Inferior parietal cortex (tissue), 1 donor: ENCODE results near the gene TMEM190.
"Not testable (repeated sequence)": the region's sequence is repeated elsewhere in the genome, so short reads cannot be mapped to it uniquely, and the experiment has no call there.

ENCODE experiments used
- DNase-seq: peaks from one replicate; pipeline ENCODE4 v3.0.0-alpha.2; 2016; ENCODE audit errors: extremely low spot score

TMEM190 gene

GRCh38 chr19:55390461-55390880, 13.8 kb downstream of the TMEM190 start:
- DNase-seq, result no peak

GRCh38 chr19:55391191-55391670, 14.6 kb downstream of the TMEM190 start:
- no peak for DNase-seq

- no peak for DNase-seq
Observed at GRCh38 chr19:55391702-55392615, 15.3 kb downstream of the TMEM190 start.

- no peak for DNase-seq
Observed at GRCh38 chr19:55392820-55393761, 16.5 kb downstream of the TMEM190 start.

- DNase-seq, result no peak
Observed at GRCh38 chr19:55398200-55398925, 21.7 kb downstream of the TMEM190 start.

GRCh38 chr19:55400281-55401087, 23.9 kb downstream of the TMEM190 start:
- DNase-seq, result no peak

GRCh38 chr19:55401390-55401789, 24.8 kb downstream of the TMEM190 start:
- DNase-seq, result not testable (repeated sequence)

- no peak for DNase-seq
Observed at GRCh38 chr19:55402509-55402908, 25.9 kb downstream of the TMEM190 start.

- no peak for DNase-seq
Observed at GRCh38 chr19:55405638-55406037, 29.0 kb downstream of the TMEM190 start.

GRCh38 chr19:55406091-55406825, 29.6 kb downstream of the TMEM190 start:
- no peak for DNase-seq

GRCh38 chr19:55406826-55407549, 30.4 kb downstream of the TMEM190 start:
- no peak for DNase-seq

GRCh38 chr19:55407550-55407799, 30.8 kb downstream of the TMEM190 start, which contains the start of gene UBE2S:
UBE2S (minus strand) TSS chr19:55407788; CDS start chr19:55407589, 199 bp downstream.
- not testable (repeated sequence) for DNase-seq

GRCh38 chr19:55407800-55408532, 31.3 kb downstream of the TMEM190 start:
- peak; percentile 98 for DNase-seq

- no peak for DNase-seq
Observed at GRCh38 chr19:55408533-55408872, 31.9 kb downstream of the TMEM190 start.

GRCh38 chr19:55409179-55409578, 32.6 kb downstream of the TMEM190 start:
- not testable (repeated sequence) for DNase-seq

- DNase-seq, result no peak
Observed at GRCh38 chr19:55410168-55410567, 33.5 kb downstream of the TMEM190 start.

- DNase-seq, result peak; percentile 83
Observed at GRCh38 chr19:55418185-55418584, 41.6 kb downstream of the TMEM190 start.

- no peak for DNase-seq
Observed at GRCh38 chr19:55419103-55419502, 42.5 kb downstream of the TMEM190 start.
